Skeletal muscle satellite cell (primary cell): ENCODE measurements around the gene GPC3.
A peak's percentile ranks its signal among the peaks of the same experiment; 100 is the strongest.

Source experiments
- H3K27me3 ChIP-seq: 2 replicates; pipeline ENCODE4 v1.7.0; 2013; ENCODE audit warnings: low read length; ENCODE audit not compliant: control insufficient read depth, insufficient read depth
- H3K36me3 ChIP-seq: 2 replicates; pipeline ENCODE4 v1.7.0; 2013; ENCODE audit warnings: mild to moderate bottlenecking, control low read depth, low read length; ENCODE audit not compliant: insufficient read depth
- H3K4me1 ChIP-seq: 2 replicates; pipeline ENCODE4 v1.7.0; 2013; ENCODE audit warnings: low read length; ENCODE audit not compliant: control insufficient read depth, insufficient read depth
- H3K4me2 ChIP-seq: 2 replicates; pipeline ENCODE4 v1.7.0; 2013; ENCODE audit warnings: mild to moderate bottlenecking, low read length
- H3K4me3 ChIP-seq: 2 replicates; pipeline ENCODE4 v1.7.0; 2013; ENCODE audit warnings: low read length
- H3K9ac ChIP-seq: 2 replicates; pipeline ENCODE4 v1.7.0; 2013; ENCODE audit warnings: mild to moderate bottlenecking, low read depth, low read length, moderate library complexity
- H3K9me3 ChIP-seq: replicated peaks from 2 replicates; pipeline ENCODE4 v1.7.0; 2013; ENCODE audit warnings: mild to moderate bottlenecking, control low read depth, low read length

GPC3 gene

DNA sequence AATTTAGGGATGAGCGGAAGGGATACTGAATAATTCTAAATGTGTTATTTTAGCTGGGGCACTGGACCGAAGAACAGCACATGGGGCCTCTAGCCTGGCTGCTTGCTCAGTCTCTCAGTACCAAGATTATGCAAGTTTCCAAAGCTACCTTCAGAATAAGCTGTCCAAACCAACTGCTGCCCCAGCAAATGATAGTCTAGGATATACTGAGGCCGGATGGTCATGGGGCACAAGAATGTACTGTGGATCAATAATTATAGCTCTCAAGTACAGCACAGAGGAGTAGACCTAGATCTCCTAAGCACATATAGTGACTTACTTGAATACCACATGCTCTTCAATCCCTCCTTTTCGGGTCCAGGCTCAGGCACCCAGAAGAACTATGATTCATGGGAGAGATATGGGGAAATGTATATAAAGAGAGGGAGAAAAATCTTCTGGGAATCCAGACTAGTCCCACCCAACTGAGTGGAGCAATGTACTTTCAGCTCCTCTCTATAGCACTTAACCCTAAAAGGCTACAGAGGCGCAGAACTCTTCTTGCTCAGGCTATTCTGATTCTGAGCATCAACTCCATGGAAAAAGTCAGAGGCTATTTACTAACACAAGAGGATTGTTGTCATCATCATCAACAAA is 409.8 kb downstream of the GPC3 start:
- no peak overlapping the region for H3K9ac ChIP-seq
- no peaks in the 10 kb centered on the region for H3K9me3 ChIP-seq
- H3K4me2 ChIP-seq, result no peak overlapping the region
- H3K27me3 ChIP-seq, result no peaks in the 10 kb centered on the region
- no peaks in the 10 kb centered on the region for H3K36me3 ChIP-seq
- H3K4me1 ChIP-seq, result peaks cover 10% of the 10 kb centered on the region
- H3K4me3 ChIP-seq, result no peak overlapping the region

DNA sequence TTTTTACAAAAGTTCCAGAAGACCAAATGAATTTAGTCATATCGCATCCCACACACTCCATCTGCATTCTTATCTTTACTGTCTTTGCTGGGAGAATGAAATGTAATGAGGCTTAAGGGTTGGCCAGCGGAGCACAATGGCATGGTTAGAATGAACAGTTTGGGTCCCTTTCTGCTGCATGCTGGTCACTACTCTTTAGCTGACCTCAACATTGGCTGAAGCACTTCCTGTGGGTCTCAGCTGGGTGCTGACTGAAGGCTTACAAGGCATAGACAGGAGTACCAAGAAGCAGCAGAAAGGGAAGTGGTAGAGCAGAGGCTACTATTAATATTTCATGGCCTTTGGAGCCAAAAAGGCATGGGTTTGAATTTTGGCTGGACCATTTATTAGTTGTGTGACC is 410.7 kb downstream of the GPC3 start:
- Histone ChIP-seq H3K9ac (no peak overlapping the region), H3K9me3 (no peaks in the 10 kb centered on the region), H3K4me3 (no peak overlapping the region), H3K4me2 (no peak overlapping the region), H3K4me1 (peaks cover 7% of the 10 kb centered on the region), H3K27me3 (no peaks in the 10 kb centered on the region), H3K36me3 (no peaks in the 10 kb centered on the region)

DNA sequence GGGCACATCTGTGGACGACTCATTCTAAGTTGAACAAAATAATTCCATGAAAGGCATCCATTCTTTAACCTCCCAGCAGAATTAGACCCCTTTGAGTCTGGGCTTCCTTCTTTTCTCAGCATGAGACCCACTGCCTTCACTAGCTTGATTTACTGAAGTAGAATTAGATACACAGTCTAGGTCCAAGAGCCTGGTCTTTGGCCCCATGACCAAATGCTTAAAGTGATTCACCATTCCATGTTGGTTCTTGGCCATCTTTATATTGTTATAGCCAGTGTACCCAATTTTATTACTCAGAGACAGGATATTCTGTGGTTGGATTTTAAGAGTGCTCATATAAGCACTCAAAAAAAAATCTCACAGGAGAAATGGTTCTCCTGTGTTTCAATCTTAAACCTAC is 414.8 kb downstream of the GPC3 start:
- Histone ChIP-seq H3K9me3 (no peaks in the 10 kb centered on the region), H3K36me3 (no peaks in the 10 kb centered on the region), H3K4me1 (peaks cover 14% of the 10 kb centered on the region), H3K9ac (no peak overlapping the region), H3K4me3 (no peak overlapping the region), H3K27me3 (peaks cover 8% of the 10 kb centered on the region), H3K4me2 (no peak overlapping the region)

DNA sequence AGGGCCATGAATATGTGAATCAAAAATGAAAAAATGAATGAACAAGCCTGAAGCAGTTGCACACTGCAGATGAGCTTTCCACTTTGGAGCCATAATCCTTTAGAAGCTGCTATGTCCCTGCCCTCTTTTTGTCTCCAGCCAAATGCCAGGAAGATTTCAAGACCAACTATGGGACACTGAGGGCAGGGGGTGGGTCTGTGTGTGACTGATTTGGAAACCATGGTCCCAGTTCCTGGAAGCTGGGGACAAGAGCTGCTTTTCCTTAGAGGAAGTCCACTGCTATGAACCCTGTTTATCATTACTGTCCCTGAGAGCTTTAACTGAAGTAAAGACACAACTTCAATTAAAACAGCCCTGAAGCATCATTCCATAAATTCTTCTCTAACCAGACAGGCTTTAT is 416.2 kb downstream of the GPC3 start:
- no peaks in the 10 kb centered on the region for H3K9me3 ChIP-seq
- H3K4me3 ChIP-seq, result no peak overlapping the region
- H3K4me1 ChIP-seq, result peaks cover 10% of the 10 kb centered on the region
- H3K27me3 ChIP-seq, result peaks cover 8% of the 10 kb centered on the region
- H3K9ac ChIP-seq, result no peak overlapping the region
- no peak overlapping the region for H3K4me2 ChIP-seq
- no peaks in the 10 kb centered on the region for H3K36me3 ChIP-seq

DNA sequence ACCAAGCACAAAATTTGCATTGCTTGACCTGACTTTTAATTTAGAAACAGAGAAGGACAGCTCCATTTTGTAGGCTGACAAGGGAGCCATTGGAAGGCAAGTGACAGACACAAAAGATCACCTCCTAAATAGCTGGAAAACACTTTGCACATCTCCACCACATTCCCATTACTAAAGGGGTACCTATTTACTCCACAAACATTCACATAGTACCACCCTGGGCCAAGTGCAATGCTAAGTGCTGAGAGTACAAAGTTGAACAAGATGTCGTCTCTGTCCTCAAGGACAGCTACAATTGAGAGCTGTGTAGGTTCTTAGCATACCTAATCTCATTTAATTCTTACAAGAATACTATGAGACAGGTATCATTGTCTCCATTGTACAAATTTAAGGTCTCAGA is 417.3 kb downstream of the GPC3 start:
- H3K36me3 ChIP-seq, result no peaks in the 10 kb centered on the region
- H3K4me2 ChIP-seq, result no peak overlapping the region
- H3K27me3 ChIP-seq, result peaks cover 8% of the 10 kb centered on the region
- no peak overlapping the region for H3K4me3 ChIP-seq
- H3K4me1 ChIP-seq, result peaks cover 10% of the 10 kb centered on the region
- no peaks in the 10 kb centered on the region for H3K9me3 ChIP-seq
- no peak overlapping the region for H3K9ac ChIP-seq

DNA sequence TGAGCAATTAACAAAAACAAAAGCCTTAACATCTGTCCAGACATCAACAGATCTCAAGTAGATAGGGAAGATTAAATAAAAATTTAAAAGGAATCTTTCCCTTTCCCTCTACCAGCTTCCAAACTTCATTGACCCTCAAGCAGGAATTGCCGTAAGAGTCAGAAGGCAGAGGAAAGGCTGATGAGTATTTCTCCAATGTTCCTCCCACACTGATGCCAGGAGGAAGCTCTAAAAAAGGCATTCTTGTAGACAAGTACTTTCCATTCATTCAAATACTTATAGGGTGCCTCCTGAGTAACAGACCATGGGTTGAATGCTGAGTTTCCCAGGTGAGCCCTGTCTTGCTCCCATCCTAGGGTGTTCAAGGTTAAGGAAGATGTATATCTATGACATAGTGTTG is 418.5 kb downstream of the GPC3 start:
- Histone ChIP-seq H3K4me2 (no peak overlapping the region), H3K4me3 (no peak overlapping the region), H3K4me1 (peaks cover 12% of the 10 kb centered on the region), H3K9ac (no peak overlapping the region), H3K27me3 (peaks cover 8% of the 10 kb centered on the region), H3K36me3 (no peaks in the 10 kb centered on the region), H3K9me3 (no peaks in the 10 kb centered on the region)

DNA sequence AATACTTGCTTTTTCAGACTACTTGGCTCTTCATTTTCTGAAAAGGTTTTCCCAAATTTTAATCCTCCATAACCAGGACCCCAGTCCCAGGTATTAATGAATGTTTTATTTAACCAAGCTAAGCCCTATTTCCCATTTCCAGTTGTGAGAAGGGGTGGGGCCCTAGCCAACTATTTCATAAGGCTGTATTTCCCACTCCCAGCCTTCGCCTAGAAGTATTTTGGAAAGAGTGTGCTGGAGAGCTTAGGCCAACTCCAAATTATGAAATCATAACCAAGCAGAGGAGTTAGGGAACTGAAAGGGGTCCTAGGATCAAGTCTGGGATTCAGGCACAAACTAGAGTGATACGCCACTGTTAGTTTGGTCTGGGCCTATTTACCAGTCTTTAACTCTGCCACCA is 421.7 kb downstream of the GPC3 start:
- Histone ChIP-seq H3K4me3 (no peak overlapping the region), H3K9me3 (no peaks in the 10 kb centered on the region), H3K36me3 (no peaks in the 10 kb centered on the region), H3K4me1 (peaks cover 12% of the 10 kb centered on the region), H3K9ac (no peak overlapping the region), H3K27me3 (peaks cover 8% of the 10 kb centered on the region), H3K4me2 (no peak overlapping the region)

DNA sequence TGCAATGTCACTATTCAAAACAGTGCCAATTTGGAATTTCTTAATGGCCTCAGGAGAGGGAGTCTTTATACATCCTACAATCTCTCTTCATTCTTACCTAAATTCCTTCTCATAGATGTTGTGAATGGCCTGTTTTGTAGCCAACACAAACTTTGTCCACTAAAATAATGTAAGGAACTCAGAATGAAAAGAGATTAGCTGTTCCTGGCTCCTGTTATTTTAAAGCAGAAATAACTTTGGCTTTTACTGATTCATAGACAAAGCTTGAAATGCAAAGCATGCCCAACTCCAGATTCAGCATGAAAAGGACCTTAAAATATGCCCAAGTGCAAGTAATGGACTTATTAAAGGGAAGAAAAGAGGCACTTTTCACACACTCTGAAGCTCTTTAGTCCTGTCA is 424.1 kb downstream of the GPC3 start:
- H3K36me3 ChIP-seq, result no peaks in the 10 kb centered on the region
- H3K9ac ChIP-seq, result peak overlapping the region; percentile 7
- H3K4me3 ChIP-seq, result no peak overlapping the region
- no peaks in the 10 kb centered on the region for H3K27me3 ChIP-seq
- H3K9me3 ChIP-seq, result no peaks in the 10 kb centered on the region
- H3K4me1 ChIP-seq, result peaks cover 12% of the 10 kb centered on the region
- no peak overlapping the region for H3K4me2 ChIP-seq

DNA sequence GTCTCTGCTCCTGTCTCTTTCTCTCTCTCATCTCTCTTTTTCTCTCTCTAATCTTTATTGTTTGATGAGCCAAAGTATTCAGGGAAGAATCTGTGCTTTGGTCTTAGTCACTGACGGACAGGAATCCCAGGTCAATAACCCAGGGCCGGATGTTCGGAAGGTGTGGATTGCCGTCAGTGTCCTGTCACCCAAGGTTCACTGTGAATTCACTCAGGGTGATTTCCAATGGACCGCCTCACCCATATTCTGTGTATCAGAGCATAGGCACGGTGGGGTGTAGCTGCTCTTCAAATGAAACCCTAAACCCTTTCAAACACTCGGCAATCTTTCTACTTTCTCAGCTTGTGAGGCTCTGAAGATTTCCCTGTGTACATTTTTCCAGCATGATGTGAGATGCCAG is 425.5 kb downstream of the GPC3 start:
- peaks cover 12% of the 10 kb centered on the region for H3K4me1 ChIP-seq
- H3K9ac ChIP-seq, result no peak overlapping the region
- H3K27me3 ChIP-seq, result no peaks in the 10 kb centered on the region
- H3K9me3 ChIP-seq, result peaks cover 3% of the 10 kb centered on the region
- no peaks in the 10 kb centered on the region for H3K36me3 ChIP-seq
- no peak overlapping the region for H3K4me3 ChIP-seq
- H3K4me2 ChIP-seq, result no peak overlapping the region

DNA sequence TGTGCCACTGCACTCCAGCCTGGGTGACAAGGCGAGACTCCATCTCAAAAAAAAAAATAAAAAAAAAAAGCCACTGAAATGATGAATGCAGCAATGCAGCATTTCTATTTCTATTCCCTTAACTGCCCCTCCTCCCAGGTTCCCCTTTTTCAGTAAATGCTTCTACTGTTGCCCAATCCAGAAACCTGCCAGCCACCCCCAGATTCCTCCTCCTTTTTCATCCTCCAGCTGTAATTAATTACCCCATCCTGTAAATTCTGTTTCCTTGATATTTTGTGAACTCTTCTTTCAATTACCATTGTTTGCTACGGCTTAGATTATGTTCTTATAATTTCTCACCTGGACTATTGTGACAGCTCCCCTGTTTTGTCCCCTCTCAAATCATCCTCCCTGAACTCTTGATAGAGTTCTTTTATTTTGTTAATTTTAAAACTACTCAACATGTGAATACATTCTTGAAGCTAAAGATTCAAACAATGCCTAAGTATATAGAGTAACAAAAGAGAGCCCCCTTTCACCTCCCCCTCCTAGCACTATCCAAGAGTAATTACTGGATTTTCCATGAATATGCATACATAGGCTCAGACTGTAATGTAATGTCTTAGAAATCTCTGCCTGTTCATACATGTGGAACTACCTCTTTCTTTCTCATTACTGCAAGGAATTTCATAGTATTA is 429.5 kb downstream of the GPC3 start:
- peaks cover 3% of the 10 kb centered on the region for H3K4me1 ChIP-seq
- no peak overlapping the region for H3K4me2 ChIP-seq
- H3K36me3 ChIP-seq, result no peaks in the 10 kb centered on the region
- no peak overlapping the region for H3K4me3 ChIP-seq
- H3K9me3 ChIP-seq, result peaks cover 5% of the 10 kb centered on the region
- H3K9ac ChIP-seq, result no peak overlapping the region
- H3K27me3 ChIP-seq, result peaks cover 6% of the 10 kb centered on the region

DNA sequence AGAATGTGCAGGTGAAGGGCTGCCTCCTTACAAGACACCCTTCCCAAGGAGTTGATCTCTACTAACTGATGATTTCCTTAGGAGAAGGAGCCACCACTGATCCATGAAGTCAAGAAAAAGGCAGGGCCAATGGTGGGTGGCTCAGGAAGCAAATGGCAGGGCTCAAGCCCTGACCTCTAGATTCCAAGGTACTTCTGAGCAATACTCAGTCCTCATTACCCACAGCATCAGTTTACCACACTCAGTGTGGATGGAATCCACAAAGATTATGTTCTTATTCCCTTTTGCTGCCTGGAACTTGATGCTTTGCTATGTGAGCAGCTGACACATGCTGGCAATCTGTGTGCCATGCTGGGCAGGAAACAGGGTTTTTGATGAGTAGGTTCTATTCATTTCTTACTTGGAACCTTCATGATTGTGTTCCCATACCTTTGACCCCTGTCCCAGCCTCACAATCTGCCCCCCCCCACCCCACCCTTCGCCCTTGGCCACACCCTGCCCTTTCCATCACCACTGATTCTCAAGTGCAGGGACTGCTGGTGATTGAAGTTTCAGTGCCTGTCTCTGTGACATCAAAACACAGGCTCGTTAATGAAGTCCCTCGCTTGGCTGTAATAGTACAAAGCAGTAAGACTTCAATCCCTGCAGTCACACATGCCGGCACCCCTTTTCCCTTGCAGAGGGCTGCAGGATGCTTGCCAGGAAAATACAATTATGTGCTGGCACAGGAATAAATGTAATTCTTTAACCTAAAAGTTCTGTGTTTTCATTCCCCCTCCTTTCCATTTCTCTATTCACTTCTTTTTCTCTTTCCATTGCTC is 434.5 kb downstream of the GPC3 start:
- no peaks in the 10 kb centered on the region for H3K36me3 ChIP-seq
- H3K9me3 ChIP-seq, result peaks cover 5% of the 10 kb centered on the region
- H3K4me1 ChIP-seq, result no peaks in the 10 kb centered on the region
- H3K27me3 ChIP-seq, result peaks cover 14% of the 10 kb centered on the region
- no peak overlapping the region for H3K4me2 ChIP-seq
- no peak overlapping the region for H3K4me3 ChIP-seq
- no peak overlapping the region for H3K9ac ChIP-seq
